HG02973 (cell line): ENCODE results near the gene FAM13A.

Experiments used
- ATAC-seq: cut with Tn5 transposase; IDR thresholded peaks from one replicate; pipeline ENCODE4 v1.9.1; 2021; ENCODE audit warnings: moderate library complexity; ENCODE audit not compliant: unreplicated experiment

The FAM13A gene

DNA sequence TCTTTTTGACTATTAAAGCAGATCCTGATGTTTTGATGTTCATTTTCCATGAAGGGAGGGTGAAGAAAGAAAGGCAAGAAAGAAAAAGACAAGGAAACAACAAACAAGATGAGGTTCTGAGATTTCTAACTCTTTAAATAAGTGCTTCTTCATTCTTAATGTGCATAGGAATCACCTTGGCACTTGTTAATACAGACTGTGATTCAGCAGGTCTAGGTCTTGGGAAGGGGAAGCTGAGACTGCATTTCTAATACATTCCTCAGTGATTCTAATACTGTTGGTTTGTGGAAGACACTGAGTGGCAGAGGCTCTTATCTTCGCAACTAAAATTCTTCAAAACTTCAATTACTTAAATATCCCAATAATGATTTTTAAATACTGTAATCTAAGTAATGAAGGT lies 264.2 kb downstream of the FAM13A start:
- no peak for ATAC-seq

DNA sequence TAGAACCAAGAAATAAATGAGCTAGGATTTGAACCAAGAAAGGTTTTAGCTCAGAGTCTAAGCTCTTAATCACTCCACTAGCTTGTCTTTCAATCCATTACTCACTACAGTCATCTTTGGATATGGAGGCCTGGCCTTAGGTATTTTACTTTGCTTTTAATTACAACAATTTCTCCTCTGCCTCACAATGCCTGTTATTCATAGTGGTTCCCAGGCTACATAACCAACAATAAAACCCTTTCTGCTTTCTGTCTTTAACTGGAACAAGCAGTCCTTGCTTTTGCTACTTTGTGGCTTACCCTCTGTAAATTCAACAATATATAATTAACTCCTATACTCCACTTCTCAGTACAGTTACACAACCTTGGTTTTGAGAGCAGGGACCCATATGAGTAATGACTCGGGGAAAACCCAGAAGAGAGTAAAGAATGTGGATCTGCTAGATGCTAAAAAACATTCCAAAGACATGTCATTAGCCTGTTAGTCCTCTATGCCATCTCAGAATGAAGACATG lies 264.7 kb downstream of the FAM13A start:
- ATAC-seq = peak; percentile 92

DNA sequence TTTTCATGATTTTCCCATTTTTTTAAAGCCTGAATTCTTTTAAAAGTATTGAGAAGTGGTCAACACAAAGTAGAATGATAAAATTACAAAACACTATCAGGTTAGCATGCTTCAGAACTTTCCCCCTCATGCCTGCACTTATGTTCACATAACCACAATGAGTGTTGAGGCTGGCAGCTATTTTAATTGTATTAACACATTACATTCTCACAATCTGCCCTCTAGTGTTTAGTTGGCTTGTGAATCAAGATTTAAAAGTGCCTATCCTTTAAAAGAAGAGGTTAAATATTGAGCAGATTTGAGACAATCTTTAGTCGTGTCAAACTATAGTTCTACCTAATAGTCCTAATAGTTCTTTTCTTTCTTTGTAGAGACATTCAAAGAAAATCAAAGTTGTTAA lies 265.7 kb downstream of the FAM13A start:
- no peak for ATAC-seq

DNA sequence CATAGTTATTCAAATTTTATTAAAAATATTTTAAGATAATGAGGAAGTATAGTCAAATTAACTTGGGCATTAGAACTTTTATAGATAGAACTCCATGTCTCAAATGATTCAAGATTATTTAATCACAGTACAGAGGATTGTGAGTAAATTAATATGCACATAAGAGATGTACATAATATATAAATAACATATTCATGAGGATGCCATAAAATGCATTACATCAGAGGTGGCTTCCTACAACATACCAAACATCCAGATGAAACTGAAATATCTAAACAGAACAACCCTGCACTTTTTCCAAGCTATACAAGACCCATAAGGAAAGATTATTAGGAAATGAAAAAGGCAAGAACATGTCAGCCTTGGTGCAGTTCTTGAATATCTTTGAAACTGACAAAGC lies 268.1 kb downstream of the FAM13A start:
- no peak for ATAC-seq

DNA sequence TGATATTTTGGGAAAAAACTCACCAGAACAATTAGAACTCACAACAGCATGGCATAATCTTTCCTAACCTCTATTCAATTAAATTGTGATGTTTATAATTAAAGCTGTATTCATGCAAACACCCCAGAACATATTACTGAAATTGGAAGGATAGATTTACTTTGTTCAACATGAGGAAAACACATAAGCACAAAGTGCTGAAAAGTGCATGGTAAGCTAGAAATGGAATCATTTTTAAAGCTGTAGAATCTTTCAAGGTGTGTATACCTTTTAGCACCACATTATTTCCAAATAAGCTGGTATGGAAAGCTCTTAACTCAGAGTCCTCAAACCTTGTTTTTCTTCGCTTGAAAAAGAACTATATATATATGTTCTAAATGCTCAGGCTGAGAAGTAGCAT lies 268.6 kb downstream of the FAM13A start:
- no peak for ATAC-seq

- ATAC-seq = no peak
Measured at GRCh38 chr4:88786011-88786410, 271.0 kb downstream of the FAM13A start.

- no peak for ATAC-seq
Measured at GRCh38 chr4:88780389-88780788, 276.6 kb downstream of the FAM13A start.

- no peak for ATAC-seq
Measured at GRCh38 chr4:88779431-88779830, 277.6 kb downstream of the FAM13A start.

GRCh38 chr4:88775529-88775928 lies 281.5 kb downstream of the FAM13A start:
- ATAC-seq = no peak

- no peak for ATAC-seq
Measured at GRCh38 chr4:88775026-88775425, 282.0 kb downstream of the FAM13A start.

DNA sequence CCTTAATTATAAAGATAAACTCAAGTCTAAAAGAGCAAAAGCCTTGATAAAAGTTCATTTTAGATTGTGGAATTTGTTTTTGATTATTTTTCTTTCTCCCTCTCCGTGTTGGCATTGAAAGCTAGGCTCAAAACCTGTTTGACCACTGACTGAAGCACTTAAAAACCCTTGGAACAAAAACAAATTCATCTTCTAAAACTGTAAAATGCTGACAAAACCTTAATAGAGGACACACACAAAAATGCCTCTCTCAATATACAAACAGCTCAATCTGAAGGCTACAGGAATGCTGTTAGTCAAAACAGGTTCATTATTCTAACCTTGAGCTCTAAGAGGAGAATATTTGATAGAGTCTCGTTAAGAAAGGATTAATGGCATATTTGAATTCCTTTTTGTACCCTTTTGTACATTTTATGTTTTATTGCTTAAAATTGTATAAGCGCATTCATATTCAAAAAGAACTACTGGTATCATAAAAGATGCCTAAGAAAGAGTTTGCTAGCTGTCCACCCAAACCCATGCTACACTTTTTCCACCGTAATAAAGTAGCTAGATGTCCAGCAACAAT lies 285.0 kb downstream of the FAM13A start:
- no peak for ATAC-seq

- no peak for ATAC-seq
Measured at GRCh38 chr4:88765729-88766128, 291.3 kb downstream of the FAM13A start.

- no peak for ATAC-seq
Measured at GRCh38 chr4:88763075-88763474, 293.9 kb downstream of the FAM13A start.

- ATAC-seq = no peak
Measured at GRCh38 chr4:88761861-88762523, 295.0 kb downstream of the FAM13A start.

- no peak for ATAC-seq
Measured at GRCh38 chr4:88761342-88761741, 295.6 kb downstream of the FAM13A start.

- ATAC-seq = no peak
Measured at GRCh38 chr4:88759895-88760290, 297.1 kb downstream of the FAM13A start.

DNA sequence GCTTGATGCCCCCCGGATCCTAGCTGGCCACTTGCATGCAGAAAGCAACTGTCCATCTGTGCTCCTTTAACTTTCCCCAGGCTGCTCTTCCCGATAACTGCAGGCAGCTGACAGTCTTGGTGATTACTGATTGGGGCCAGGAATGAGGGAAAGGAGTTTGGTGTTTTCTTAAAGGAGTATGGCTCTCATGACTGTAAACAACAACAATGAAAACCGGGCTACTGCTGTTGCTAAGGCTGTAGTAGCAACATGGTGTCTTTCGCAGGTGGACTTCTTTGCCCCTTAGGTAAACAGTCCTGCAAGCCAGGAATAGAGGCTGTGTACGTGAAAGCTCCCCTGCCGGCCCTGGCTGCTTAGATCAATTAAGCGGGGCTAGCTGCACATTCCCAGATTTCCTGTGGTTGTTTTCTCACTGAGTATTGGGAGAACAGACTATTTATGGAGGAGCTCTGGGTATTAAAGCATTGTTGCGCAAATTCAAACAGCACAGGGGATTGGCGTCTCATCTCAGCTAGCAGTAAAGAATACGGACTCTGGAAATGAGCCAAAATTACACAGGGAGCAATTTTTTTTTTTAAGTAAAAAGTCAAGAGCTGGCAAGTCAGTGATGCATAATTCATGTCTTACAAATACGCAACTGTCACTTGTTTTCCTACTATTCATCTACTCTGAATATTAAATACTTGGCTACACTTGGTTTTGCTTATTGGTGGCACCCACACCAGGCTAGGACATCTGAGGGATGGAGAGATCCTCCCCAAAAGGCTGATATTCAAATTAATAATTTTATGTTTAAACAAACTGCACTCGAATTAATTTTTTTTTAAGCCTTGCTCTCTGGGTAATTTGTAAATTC lies 297.7 kb downstream of the FAM13A start:
- no peak for ATAC-seq

- ATAC-seq = no peak
Measured at GRCh38 chr4:88758264-88758663, 298.7 kb downstream of the FAM13A start.

- no peak for ATAC-seq
Measured at GRCh38 chr4:88757776-88758175, 299.2 kb downstream of the FAM13A start.

DNA sequence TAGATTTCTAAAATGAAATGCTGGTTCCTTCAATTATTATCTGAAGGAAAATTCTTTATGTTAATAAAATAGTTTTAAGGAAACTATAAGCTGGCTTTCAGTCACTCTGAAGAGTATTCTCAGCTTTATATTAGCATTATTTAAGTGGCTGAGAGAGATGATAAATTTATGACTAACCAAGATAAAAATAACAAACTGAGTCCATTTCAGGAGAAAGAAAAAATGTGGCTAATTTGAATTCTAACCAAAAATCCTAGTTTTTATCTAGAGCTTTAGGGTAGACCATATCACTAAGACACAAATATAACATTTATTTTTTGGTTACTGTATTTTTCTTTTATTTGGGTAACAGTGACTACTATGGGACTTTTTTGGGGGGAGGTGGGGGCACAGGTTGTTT lies 299.9 kb downstream of the FAM13A start:
- no peak for ATAC-seq

GRCh38 chr4:88756149-88756548 lies 300.8 kb downstream of the FAM13A start:
- ATAC-seq = no peak

GRCh38 chr4:88755454-88755853 lies 301.5 kb downstream of the FAM13A start:
- ATAC-seq = no peak
